Measurements from ENCODE around the gene ZMPSTE24.
"Not testable (repeated sequence)": the region's sequence is repeated elsewhere in the genome, so short reads cannot be mapped to it uniquely, and the experiment has no call there.

The ZMPSTE24 gene

GRCh38 chr1:40332695-40333094 is 74.7 kb downstream of the ZMPSTE24 start:
- no peak for DNase-seq

GRCh38 chr1:40337443-40337842 is 79.4 kb downstream of the ZMPSTE24 start:
- no peak for DNase-seq

GRCh38 chr1:40338745-40339419 is 80.8 kb downstream of the ZMPSTE24 start:
- peak; percentile 78 for DNase-seq

- no peak for DNase-seq
Observed at GRCh38 chr1:40339420-40340323, 81.6 kb downstream of the ZMPSTE24 start.

GRCh38 chr1:40341491-40342380 is 83.7 kb downstream of the ZMPSTE24 start:
- DNase-seq: no peak

- not testable (repeated sequence) for DNase-seq
Observed at GRCh38 chr1:40342381-40342717, 84.3 kb downstream of the ZMPSTE24 start.

Data from COR-L47 (cell line).